DOHH2 (cell line): ENCODE data around the gene GPR42.

ENCODE experiments used
- H3F3A ChIP-seq: fragments of 200-600 bp; sonication (generic), shearing (Covaris generic); 2 replicates; pipeline ENCODE4 v1.6.0; 2016; ENCODE audit warnings: antibody characterized with exemption, mild to moderate bottlenecking; ENCODE audit not compliant: control insufficient read depth, insufficient read depth
- H3K27ac ChIP-seq: fragments of 200-600 bp; sonication (generic); 2 replicates; pipeline ENCODE4 v1.5.1; 2014; ENCODE audit warnings: low read depth, mild to moderate bottlenecking, low read length, moderate library complexity
- H3K27me3 ChIP-seq: fragments of 200-600 bp; sonication (generic); 2 replicates; pipeline ENCODE4 v1.6.1; 2014; ENCODE audit warnings: mild to moderate bottlenecking, low read length, mixed read lengths; ENCODE audit not compliant: control insufficient read depth
- H3K36me3 ChIP-seq: fragments of 200-600 bp; sonication (generic); 2 replicates; pipeline ENCODE4 v1.6.1; 2014; ENCODE audit warnings: mild to moderate bottlenecking, low read length, moderate library complexity, mixed read lengths; ENCODE audit not compliant: control insufficient read depth
- H3K4me1 ChIP-seq: fragments of 200-600 bp; sonication (generic); 2 replicates; pipeline ENCODE4 v1.6.1; 2014; ENCODE audit warnings: mild to moderate bottlenecking, low read length, mixed read lengths; ENCODE audit not compliant: control insufficient read depth
- H3K4me2 ChIP-seq: fragments of 200-600 bp; sonication (generic); 2 replicates; pipeline ENCODE4 v1.6.0; 2014; ENCODE audit warnings: mild to moderate bottlenecking, low read length, moderate library complexity
- H3K4me3 ChIP-seq: fragments of 200-600 bp; sonication (generic); 2 replicates; pipeline ENCODE4 v1.5.1; 2014; ENCODE audit warnings: mild to moderate bottlenecking, low read length, mixed read lengths
- H3K79me2 ChIP-seq: fragments of 200-600 bp; sonication (generic); 2 replicates; pipeline ENCODE4 v1.6.1; 2014; ENCODE audit warnings: mild to moderate bottlenecking, low read length, mixed read lengths; ENCODE audit not compliant: control insufficient read depth
- H3K9me2 ChIP-seq: fragments of 200-600 bp; sonication (generic); replicated peaks from 2 replicates; pipeline ENCODE4 v1.6.1; 2014; ENCODE audit warnings: mild to moderate bottlenecking, low read length, mixed read lengths; ENCODE audit not compliant: control insufficient read depth
- H3K9me3 ChIP-seq: fragments of 200-600 bp; sonication (generic); 2 replicates; pipeline ENCODE4 v1.6.1; 2014; ENCODE audit warnings: antibody characterized with exemption, low read length, mixed read lengths; ENCODE audit not compliant: control insufficient read depth, insufficient read depth
- H4K20me1 ChIP-seq: fragments of 200-600 bp; sonication (generic); 2 replicates; pipeline ENCODE4 v1.6.0; 2014; ENCODE audit warnings: low read depth, mild to moderate bottlenecking, antibody characterized with exemption, low read length, moderate library complexity; ENCODE audit not compliant: control insufficient read depth, insufficient read depth
- EZH2phosphoT487 ChIP-seq: fragments of 200-600 bp; sonication (generic); IDR thresholded peaks from 2 replicates; pipeline ENCODE4 v1.6.1; 2017; ENCODE audit warnings: borderline replicate concordance, mild to moderate bottlenecking, antibody characterized with exemption, low read length, moderate library complexity, mixed read lengths
- TF ChIP-seq, protein P1 (sequence below): fragments of 200-600 bp; sonication (generic); IDR thresholded peaks from one replicate; pipeline ENCODE4 v1.5.1; 2014; ENCODE audit warnings: antibody characterized with exemption, mild to moderate bottlenecking, low read depth, low read length; ENCODE audit not compliant: poor library complexity, severe bottlenecking

GPR42 gene

DNA sequence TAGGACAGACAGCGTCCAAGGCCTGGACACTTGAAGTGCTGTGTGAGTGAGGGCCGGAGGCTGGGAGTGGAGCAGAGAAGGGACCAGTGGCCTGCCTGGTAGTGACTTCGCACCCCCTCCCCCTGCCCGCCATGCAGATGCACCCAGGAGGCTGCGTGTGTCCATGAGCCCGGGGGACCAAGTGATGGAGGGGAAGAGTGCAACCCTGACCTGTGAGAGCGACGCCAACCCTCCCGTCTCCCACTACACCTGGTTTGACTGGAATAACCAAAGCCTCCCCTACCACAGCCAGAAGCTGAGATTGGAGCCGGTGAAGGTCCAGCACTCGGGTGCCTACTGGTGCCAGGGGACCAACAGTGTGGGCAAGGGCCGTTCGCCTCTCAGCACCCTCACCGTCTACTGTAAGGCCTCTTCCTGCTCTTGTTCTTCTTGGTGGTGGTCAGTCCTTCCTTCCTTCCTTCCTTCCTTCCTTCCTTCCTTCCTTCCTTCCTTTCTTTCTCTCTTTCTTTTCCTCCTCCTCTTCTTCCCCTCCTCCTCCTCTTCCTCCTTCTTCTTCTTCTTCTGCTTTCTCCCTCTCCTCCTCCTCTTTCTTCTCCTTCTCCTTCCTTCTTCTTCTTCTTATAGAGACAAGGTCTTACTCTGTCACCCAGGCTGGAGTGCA is 29.2 kb upstream of the GPR42 start:
- Histone ChIP-seq H3K9me3 (no peaks in the 10 kb centered on the region), H3F3A (peaks cover 72% of the 10 kb centered on the region), H3K4me2 (peak overlapping the region; percentile 37; the same call in 1 of the 2 replicates), H4K20me1 (peaks cover 39% of the 10 kb centered on the region; the same call in 1 of the 2 replicates), H3K4me1 (peaks cover 97% of the 10 kb centered on the region), H3K9me2 (no peaks in the 10 kb centered on the region), H3K4me3 (no peak overlapping the region), H3K27me3 (no peaks in the 10 kb centered on the region), H3K79me2 (peaks cover 38% of the 10 kb centered on the region), H3K27ac (no peak overlapping the region), H3K36me3 (peaks cover 100% of the 10 kb centered on the region)
- no peak for TF ChIP-seq EZH2phosphoT487
- TF ChIP-seq, protein P1, sequence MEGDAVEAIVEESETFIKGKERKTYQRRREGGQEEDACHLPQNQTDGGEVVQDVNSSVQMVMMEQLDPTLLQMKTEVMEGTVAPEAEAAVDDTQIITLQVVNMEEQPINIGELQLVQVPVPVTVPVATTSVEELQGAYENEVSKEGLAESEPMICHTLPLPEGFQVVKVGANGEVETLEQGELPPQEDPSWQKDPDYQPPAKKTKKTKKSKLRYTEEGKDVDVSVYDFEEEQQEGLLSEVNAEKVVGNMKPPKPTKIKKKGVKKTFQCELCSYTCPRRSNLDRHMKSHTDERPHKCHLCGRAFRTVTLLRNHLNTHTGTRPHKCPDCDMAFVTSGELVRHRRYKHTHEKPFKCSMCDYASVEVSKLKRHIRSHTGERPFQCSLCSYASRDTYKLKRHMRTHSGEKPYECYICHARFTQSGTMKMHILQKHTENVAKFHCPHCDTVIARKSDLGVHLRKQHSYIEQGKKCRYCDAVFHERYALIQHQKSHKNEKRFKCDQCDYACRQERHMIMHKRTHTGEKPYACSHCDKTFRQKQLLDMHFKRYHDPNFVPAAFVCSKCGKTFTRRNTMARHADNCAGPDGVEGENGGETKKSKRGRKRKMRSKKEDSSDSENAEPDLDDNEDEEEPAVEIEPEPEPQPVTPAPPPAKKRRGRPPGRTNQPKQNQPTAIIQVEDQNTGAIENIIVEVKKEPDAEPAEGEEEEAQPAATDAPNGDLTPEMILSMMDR: no peak

DNA sequence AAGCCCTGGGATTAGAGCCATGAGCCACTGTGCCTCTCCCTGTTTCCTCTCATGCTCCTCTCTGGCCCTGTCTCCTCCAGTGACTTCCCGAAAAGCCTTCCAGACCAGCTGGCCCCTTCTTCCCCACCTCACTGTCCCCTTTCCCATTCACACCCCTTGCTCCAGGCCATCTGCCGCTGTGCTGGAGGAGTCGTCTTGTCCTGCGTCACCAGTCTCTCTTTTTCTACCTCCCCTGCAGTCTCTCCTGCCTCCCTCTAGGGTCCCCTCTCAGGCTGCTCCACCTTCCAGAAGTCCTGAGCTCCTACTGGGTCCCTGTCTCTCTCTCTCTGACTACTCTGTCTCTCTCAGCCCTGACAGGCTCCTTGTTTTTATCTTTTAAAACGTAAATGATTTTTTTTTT is 28.4 kb upstream of the GPR42 start:
- H4K20me1 ChIP-seq: peaks cover 39% of the 10 kb centered on the region
- TF ChIP-seq, protein P1: no peak
- no peak for TF ChIP-seq EZH2phosphoT487
- H3K9me3 ChIP-seq: no peaks in the 10 kb centered on the region
- peaks cover 97% of the 10 kb centered on the region for H3K4me1 ChIP-seq
- no peak overlapping the region for H3K4me3 ChIP-seq
- peaks cover 76% of the 10 kb centered on the region for H3F3A ChIP-seq
- H3K79me2 ChIP-seq: peaks cover 31% of the 10 kb centered on the region
- H3K27me3 ChIP-seq: no peaks in the 10 kb centered on the region
- peak overlapping the region; percentile 37 for H3K4me2 ChIP-seq
- no peak overlapping the region for H3K27ac ChIP-seq
- peaks cover 100% of the 10 kb centered on the region for H3K36me3 ChIP-seq
- no peaks in the 10 kb centered on the region for H3K9me2 ChIP-seq

DNA sequence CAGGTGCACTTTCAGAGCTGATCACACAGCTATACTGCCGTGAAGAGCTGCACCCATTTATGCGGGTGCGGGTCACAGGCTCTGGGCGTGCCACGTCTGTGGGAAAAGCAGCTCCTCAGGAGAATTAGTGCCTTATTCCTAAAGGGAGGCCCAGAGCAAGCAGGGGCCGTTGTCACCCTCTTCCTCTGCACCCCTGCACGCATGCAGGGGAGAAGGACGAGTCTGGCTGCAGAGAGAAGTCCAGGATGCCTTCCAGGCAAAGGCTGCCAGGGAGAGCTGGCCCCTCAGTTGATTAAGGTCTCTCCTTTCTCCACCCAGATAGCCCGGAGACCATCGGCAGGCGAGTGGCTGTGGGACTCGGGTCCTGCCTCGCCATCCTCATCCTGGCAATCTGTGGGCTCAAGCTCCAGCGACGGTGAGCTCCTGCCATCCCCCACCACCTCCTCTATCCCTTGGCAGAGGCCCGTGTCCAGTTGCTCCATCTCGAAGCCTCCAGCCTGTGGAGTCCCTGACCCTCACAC is 26.3 kb upstream of the GPR42 start:
- no peaks in the 10 kb centered on the region for H3K9me2 ChIP-seq
- H3K27me3 ChIP-seq: no peaks in the 10 kb centered on the region
- peak overlapping the region; percentile 59 for H3K4me2 ChIP-seq
- no peaks in the 10 kb centered on the region for H3K9me3 ChIP-seq
- peaks cover 87% of the 10 kb centered on the region for H3F3A ChIP-seq
- peaks cover 35% of the 10 kb centered on the region for H4K20me1 ChIP-seq
- H3K27ac ChIP-seq: peak overlapping the region; percentile 11; the same call in 1 of the 2 replicates
- TF ChIP-seq EZH2phosphoT487: no peak
- TF ChIP-seq, protein P1: no peak
- H3K4me3 ChIP-seq: peak overlapping the region; percentile 12
- H3K36me3 ChIP-seq: peaks cover 88% of the 10 kb centered on the region
- H3K79me2 ChIP-seq: peaks cover 14% of the 10 kb centered on the region
- peaks cover 100% of the 10 kb centered on the region for H3K4me1 ChIP-seq
